GM06990 (cell line): ENCODE data around the gene ZNF132.

ENCODE experiments used
- DNase-seq: peaks from one replicate; pipeline ENCODE4 v3.0.0-alpha.2; 2011; ENCODE audit not compliant: insufficient read length; ENCODE audit errors: extremely low read depth
- H3K27me3 ChIP-seq: replicated peaks from 2 replicates; pipeline ENCODE4 v1.6.0; 2011; ENCODE audit warnings: low read length; ENCODE audit not compliant: control insufficient read depth, insufficient read depth
- H3K36me3 ChIP-seq: 2 replicates; pipeline ENCODE4 v1.5.1; 2011; ENCODE audit warnings: low read length; ENCODE audit not compliant: control insufficient read depth, insufficient read depth
- H3K4me3 ChIP-seq: replicated peaks from 2 replicates; pipeline ENCODE4 v1.5.1; 2011; ENCODE audit warnings: low read depth, mild to moderate bottlenecking, control low read depth, low read length
- TF ChIP-seq, protein P1 (sequence below): IDR thresholded peaks from 2 replicates; pipeline ENCODE4 v1.5.1; 2011; ENCODE audit warnings: low read length, control low read depth, mild to moderate bottlenecking, inconsistent platforms; ENCODE audit not compliant: insufficient read depth, poor library complexity, severe bottlenecking

ZNF132 gene

GRCh38 chr19:58466089-58466759 lies 26.3 kb upstream of the ZNF132 start:
- TF ChIP-seq, protein P1, sequence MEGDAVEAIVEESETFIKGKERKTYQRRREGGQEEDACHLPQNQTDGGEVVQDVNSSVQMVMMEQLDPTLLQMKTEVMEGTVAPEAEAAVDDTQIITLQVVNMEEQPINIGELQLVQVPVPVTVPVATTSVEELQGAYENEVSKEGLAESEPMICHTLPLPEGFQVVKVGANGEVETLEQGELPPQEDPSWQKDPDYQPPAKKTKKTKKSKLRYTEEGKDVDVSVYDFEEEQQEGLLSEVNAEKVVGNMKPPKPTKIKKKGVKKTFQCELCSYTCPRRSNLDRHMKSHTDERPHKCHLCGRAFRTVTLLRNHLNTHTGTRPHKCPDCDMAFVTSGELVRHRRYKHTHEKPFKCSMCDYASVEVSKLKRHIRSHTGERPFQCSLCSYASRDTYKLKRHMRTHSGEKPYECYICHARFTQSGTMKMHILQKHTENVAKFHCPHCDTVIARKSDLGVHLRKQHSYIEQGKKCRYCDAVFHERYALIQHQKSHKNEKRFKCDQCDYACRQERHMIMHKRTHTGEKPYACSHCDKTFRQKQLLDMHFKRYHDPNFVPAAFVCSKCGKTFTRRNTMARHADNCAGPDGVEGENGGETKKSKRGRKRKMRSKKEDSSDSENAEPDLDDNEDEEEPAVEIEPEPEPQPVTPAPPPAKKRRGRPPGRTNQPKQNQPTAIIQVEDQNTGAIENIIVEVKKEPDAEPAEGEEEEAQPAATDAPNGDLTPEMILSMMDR: no peak

GRCh38 chr19:58460039-58460438 lies 20.1 kb upstream of the ZNF132 start:
- H3K4me3 ChIP-seq: no peak overlapping the region

More at GRCh38 chr19:58466089-58466759, 26.3 kb upstream of the ZNF132 start:
- DNase-seq: no peak
- Histone ChIP-seq H3K27me3 (no peaks in the 10 kb centered on the region), H3K36me3 (peaks cover 5% of the 10 kb centered on the region), H3K4me3 (peak overlapping the region; percentile 56)

DNA sequence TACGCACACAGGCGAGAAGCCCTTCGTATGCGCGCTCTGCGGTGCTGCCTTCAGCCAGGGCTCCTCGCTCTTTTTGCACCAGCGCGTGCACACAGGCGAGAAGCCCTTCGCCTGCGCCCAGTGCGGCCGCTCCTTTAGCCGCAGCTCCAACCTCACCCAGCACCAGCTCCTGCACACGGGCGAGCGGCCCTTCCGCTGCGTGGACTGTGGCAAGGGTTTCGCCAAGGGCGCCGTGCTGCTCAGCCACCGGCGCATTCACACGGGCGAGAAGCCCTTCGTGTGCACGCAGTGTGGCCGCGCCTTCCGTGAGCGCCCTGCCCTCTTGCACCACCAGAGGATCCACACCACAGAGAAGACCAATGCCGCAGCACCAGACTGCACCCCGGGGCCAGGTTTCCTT lies 16.2 kb upstream of the ZNF132 start:
- peaks cover 17% of the 10 kb centered on the region for H3K36me3 ChIP-seq

More at GRCh38 chr19:58460039-58460438, 20.1 kb upstream of the ZNF132 start:
- TF ChIP-seq, protein P1: no peak
- H3K27me3 ChIP-seq: no peaks in the 10 kb centered on the region
- no peak for DNase-seq
- peaks cover 12% of the 10 kb centered on the region for H3K36me3 ChIP-seq

GRCh38 chr19:58455306-58455705 lies 15.4 kb upstream of the ZNF132 start:
- H3K36me3 ChIP-seq: peaks cover 17% of the 10 kb centered on the region
- no peaks in the 10 kb centered on the region for H3K27me3 ChIP-seq
- TF ChIP-seq, protein P1: no peak
- no peak overlapping the region for H3K4me3 ChIP-seq
- no peak for DNase-seq

More for the DNA sequence above, 16.2 kb upstream of the ZNF132 start:
- Histone ChIP-seq H3K4me3 (no peak overlapping the region), H3K27me3 (no peaks in the 10 kb centered on the region)
- TF ChIP-seq, protein P1: no peak
- no peak for DNase-seq

DNA sequence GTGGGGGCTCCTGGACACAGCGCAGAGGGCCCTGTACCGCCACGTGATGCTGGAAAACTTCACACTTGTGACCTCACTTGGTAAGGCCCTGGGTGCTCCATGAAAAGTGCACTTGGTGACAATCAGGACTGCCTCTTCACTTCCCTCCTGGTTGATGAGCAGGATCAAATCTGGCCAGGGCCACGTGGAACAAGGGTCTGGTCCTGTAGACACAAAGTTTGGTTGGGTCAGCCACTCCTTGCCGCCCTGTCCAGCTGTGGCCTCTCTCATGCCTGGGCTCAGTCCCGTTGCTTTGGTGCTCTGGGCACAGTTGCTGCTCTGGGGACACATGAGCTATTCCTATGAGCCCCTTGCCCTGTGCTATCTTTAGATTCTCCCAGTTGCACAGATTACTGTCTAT lies 13.8 kb upstream of the ZNF132 start:
- H3K36me3 ChIP-seq: peaks cover 17% of the 10 kb centered on the region
- H3K27me3 ChIP-seq: no peaks in the 10 kb centered on the region
- no peak overlapping the region for H3K4me3 ChIP-seq
- TF ChIP-seq, protein P1: no peak
- DNase-seq: no peak
